HCT116 (cell line): ENCODE measurements around the gene EPPIN. TPM values are rescaled to one million over a fixed set of nuclear protein-coding genes. Genes with fewer than 3 reads are reported as not detected.
A peak's percentile ranks its signal among the peaks of the same experiment; 100 is the strongest.

ENCODE experiments used
- ATAC-seq: fragments of 200-7000 bp; cut with Tn5 transposase; 2 replicates; pipeline ENCODE4 v1.9.1; 2020; ENCODE audit warnings: mild to moderate bottlenecking, moderate library complexity
- BruUV-seq: library from RNA; stranded (reverse); fragments of 400-500 nt; replicated peaks from 2 replicates; lab custom pipeline; 2021; lab: Mats Ljungman, UMichigan
- CTCF ChIA-PET: fragments of 300-600 bp; sonication (Branson Sonifier 250); formaldehyde crosslinking; loops from one replicate; lab custom pipeline; 2021; ENCODE audit warnings: antibody characterized with exemption; lab: Charles Lee
- POLR2A ChIA-PET: fragments of 300-600, 350-600 bp; sonication (Branson Sonifier 250); formaldehyde crosslinking; loops from one replicate; lab custom pipeline; 2021; ENCODE audit warnings: antibody characterized with exemption; lab: Charles Lee
- RAD21 ChIA-PET, 2 experiments: fragments of 300-600 bp; sonication (Branson Sonifier 250); formaldehyde crosslinking; loops; one replicate each; lab custom pipeline; 2023; ENCODE audit warnings: low total read pairs in 2 of 2; ENCODE audit not compliant: uncharacterized antibody in 2 of 2, unreplicated experiment in 2 of 2, low non-redundant PET in 1 of 2; lab: Charles Lee
- DNase-seq: peaks from one replicate; pipeline ENCODE4 v3.0.0-alpha.2; 2010; ENCODE audit warnings: low read depth, low spot score
- H2AFZ ChIP-seq: fragments of 200-600 bp; shearing (Covaris generic), sonication (generic); 2 replicates; pipeline ENCODE4 v1.6.1; 2017; ENCODE audit warnings: low read depth, mixed run types, mixed read lengths, antibody characterized with exemption, low read length; ENCODE audit not compliant: poor library complexity, severe bottlenecking
- H3K27ac ChIP-seq: 2 replicates; pipeline ENCODE4 v1.5.1; 2012; ENCODE audit warnings: low read depth, low read length
- H3K27me3 ChIP-seq: fragments of 200-600 bp; sonication (generic); 2 replicates; pipeline ENCODE4 v1.6.1; 2016; ENCODE audit warnings: mixed run types, low read length, mixed read lengths; ENCODE audit not compliant: insufficient read depth
- H3K36me3 ChIP-seq, 2 experiments: fragments of 200-500 bp in 1 of 2; fragments of 200-600 bp in 1 of 2; sonication (Bioruptor generic) in 1 of 2; sonication (generic) in 1 of 2; 2 replicates each; pipeline versions ENCODE4 v1.5.1 to v1.6.1; 2014 to 2016; ENCODE audit warnings: low read length in 2 of 2, inconsistent platforms in 1 of 2, mixed read lengths in 1 of 2, mixed run types in 1 of 2; ENCODE audit not compliant: insufficient read depth in 2 of 2, control insufficient read depth in 1 of 2
- H3K4me1 ChIP-seq, 2 experiments: fragments of 200-600 bp in 1 of 2; sonication (generic) in 1 of 2; 2 replicates each; pipeline versions ENCODE4 v1.5.1 to v1.6.1; 2012 to 2017; ENCODE audit warnings: low read length in 2 of 2, inconsistent platforms in 1 of 2, mild to moderate bottlenecking in 1 of 2, mixed read lengths in 1 of 2, mixed run types in 1 of 2, moderate library complexity in 1 of 2; ENCODE audit not compliant: insufficient read depth in 2 of 2, control insufficient read depth in 1 of 2
- H3K4me2 ChIP-seq: fragments of 200-600 bp; sonication (generic); 2 replicates; pipeline ENCODE4 v1.6.1; 2017; ENCODE audit warnings: mixed run types, low read length, mixed read lengths
- H3K4me3 ChIP-seq, 2 experiments: fragments of 200-600 bp in 1 of 2; sonication (generic) in 1 of 2; replicated peaks in 1 of 2; 2 replicates each; pipeline ENCODE4 v1.5.1; 2011 to 2016; ENCODE audit warnings: low read length in 2 of 2, control low read depth in 1 of 2, low read depth in 1 of 2, mild to moderate bottlenecking in 1 of 2, mixed read lengths in 1 of 2, mixed run types in 1 of 2
- H3K79me2 ChIP-seq: fragments of 200-600 bp; sonication (generic); 2 replicates; pipeline ENCODE4 v1.6.1; 2017; ENCODE audit warnings: mild to moderate bottlenecking, mixed run types, low read length, moderate library complexity, mixed read lengths; ENCODE audit not compliant: insufficient read depth
- H3K9ac ChIP-seq: fragments of 200-600 bp; sonication (generic); 2 replicates; pipeline ENCODE4 v1.6.1; 2016; ENCODE audit warnings: low read length, mixed read lengths
- H3K9me2 ChIP-seq: fragments of 200-600 bp; sonication (generic), shearing (Covaris generic); 2 replicates; pipeline ENCODE4 v1.6.1; 2017; ENCODE audit warnings: mixed run types, mild to moderate bottlenecking, moderate library complexity; ENCODE audit not compliant: insufficient read depth
- H3K9me3 ChIP-seq, 2 experiments: fragments of 200-500 bp in 1 of 2; fragments of 200-600 bp in 1 of 2; sonication (Bioruptor generic) in 1 of 2; sonication (generic) in 1 of 2; 2 replicates each; pipeline ENCODE4 v1.6.1; 2014 to 2017; ENCODE audit warnings: low read length in 2 of 2, mixed read lengths in 2 of 2, inconsistent platforms in 1 of 2, low read depth in 1 of 2, mild to moderate bottlenecking in 1 of 2, mixed run types in 1 of 2, moderate library complexity in 1 of 2; ENCODE audit not compliant: control insufficient read depth in 1 of 2, insufficient read depth in 1 of 2
- H4K20me1 ChIP-seq: fragments of 200-600 bp; sonication (generic), shearing (Covaris generic); 2 replicates; pipeline ENCODE4 v1.6.1; 2017; ENCODE audit warnings: mixed run types, mild to moderate bottlenecking, moderate library complexity; ENCODE audit not compliant: insufficient read depth
- RAD21 ChIP-seq: IDR thresholded peaks from 2 replicates; pipeline ENCODE4 v1.6.1; 2012; ENCODE audit warnings: low read depth, mild to moderate bottlenecking
- intact Hi-C: fragments of 100-400 bp; cut with micrococcal nuclease; formaldehyde crosslinking; loops from 2 replicates; pipeline ENCODE4 v1.10.0; 2022
- total RNA-seq: library from RNA; stranded (reverse); gene quantifications from one replicate; pipeline ENCODE4 v1.2.1, GENCODE V29; 2021; ENCODE audit not compliant: unreplicated experiment
- TF ChIP-seq, protein P1 (sequence below), 3 experiments: fragments of 200-600 bp in 1 of 3; sonication (generic) in 1 of 3; IDR thresholded peaks in 2 of 3; conservative IDR thresholded peaks in 1 of 3; 2 replicates each; pipeline ENCODE4 v1.5.1; 2012 to 2017; ENCODE audit warnings: low read depth in 2 of 3, low read length in 2 of 3, antibody characterized with exemption in 1 of 3, borderline replicate concordance in 1 of 3, control low read depth in 1 of 3, mild to moderate bottlenecking in 1 of 3, mixed read lengths in 1 of 3, mixed run types in 1 of 3, moderate library complexity in 1 of 3; ENCODE audit not compliant: insufficient read depth in 1 of 3
- TF ChIP-seq, protein P2 (sequence below): IDR thresholded peaks from 2 replicates; pipeline ENCODE4 v1.6.1; 2012; ENCODE audit warnings: low read depth

EPPIN gene
- total RNA-seq, 1 experiment from 2014 or later = not detected

DNA sequence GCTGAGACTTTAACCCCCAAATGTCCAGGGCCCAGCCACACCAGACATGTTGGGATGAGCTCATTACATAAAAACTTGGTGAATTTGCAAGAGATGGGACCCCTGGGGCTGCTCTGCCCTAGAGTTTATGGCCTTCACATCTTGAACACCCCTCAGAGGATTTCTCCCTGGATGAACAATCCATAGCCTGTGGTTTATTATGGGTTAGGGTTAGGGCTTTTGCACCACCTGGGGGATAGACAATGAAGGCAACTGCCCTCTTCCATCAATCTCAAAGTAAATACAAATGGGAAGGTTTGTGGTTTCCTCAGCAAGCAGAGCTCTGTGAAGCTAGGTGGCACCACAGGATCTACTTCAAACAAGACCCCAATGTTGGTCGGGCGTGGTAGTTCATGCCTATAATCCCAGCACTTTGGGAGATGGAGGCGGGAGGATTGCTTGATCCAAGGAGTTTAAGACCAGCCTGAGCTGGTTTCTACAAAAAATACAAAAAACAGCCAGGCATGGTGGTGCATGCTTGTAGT is 49.2 kb downstream of the EPPIN start:
- no peak overlapping the region for H2AFZ ChIP-seq
- no peaks in the 10 kb centered on the region for H4K20me1 ChIP-seq
- POLR2A ChIA-PET = no interaction called here
- no peaks in the 10 kb centered on the region for H3K9me3 ChIP-seq
- no peak overlapping the region for H3K27ac ChIP-seq
- no peaks in the 10 kb centered on the region for H3K9me2 ChIP-seq
- no TSS peak for BruUV-seq
- TF ChIP-seq, protein P1, sequence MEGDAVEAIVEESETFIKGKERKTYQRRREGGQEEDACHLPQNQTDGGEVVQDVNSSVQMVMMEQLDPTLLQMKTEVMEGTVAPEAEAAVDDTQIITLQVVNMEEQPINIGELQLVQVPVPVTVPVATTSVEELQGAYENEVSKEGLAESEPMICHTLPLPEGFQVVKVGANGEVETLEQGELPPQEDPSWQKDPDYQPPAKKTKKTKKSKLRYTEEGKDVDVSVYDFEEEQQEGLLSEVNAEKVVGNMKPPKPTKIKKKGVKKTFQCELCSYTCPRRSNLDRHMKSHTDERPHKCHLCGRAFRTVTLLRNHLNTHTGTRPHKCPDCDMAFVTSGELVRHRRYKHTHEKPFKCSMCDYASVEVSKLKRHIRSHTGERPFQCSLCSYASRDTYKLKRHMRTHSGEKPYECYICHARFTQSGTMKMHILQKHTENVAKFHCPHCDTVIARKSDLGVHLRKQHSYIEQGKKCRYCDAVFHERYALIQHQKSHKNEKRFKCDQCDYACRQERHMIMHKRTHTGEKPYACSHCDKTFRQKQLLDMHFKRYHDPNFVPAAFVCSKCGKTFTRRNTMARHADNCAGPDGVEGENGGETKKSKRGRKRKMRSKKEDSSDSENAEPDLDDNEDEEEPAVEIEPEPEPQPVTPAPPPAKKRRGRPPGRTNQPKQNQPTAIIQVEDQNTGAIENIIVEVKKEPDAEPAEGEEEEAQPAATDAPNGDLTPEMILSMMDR (IDR thresholded peaks at IDR 0.05 in 2 of 3, conservative IDR thresholded peaks at IDR 0.05 in 1 of 3; ENCODE audit: borderline replicate concordance in 1 of 3, insufficient read depth in 1 of 3, low read depth in 2 of 3, low read length in 2 of 3) = 0 out of 6 replicates have a peak, but pooled peaks of 1 of the 3 experiments have one; percentile 11
- TF ChIP-seq, protein P2, sequence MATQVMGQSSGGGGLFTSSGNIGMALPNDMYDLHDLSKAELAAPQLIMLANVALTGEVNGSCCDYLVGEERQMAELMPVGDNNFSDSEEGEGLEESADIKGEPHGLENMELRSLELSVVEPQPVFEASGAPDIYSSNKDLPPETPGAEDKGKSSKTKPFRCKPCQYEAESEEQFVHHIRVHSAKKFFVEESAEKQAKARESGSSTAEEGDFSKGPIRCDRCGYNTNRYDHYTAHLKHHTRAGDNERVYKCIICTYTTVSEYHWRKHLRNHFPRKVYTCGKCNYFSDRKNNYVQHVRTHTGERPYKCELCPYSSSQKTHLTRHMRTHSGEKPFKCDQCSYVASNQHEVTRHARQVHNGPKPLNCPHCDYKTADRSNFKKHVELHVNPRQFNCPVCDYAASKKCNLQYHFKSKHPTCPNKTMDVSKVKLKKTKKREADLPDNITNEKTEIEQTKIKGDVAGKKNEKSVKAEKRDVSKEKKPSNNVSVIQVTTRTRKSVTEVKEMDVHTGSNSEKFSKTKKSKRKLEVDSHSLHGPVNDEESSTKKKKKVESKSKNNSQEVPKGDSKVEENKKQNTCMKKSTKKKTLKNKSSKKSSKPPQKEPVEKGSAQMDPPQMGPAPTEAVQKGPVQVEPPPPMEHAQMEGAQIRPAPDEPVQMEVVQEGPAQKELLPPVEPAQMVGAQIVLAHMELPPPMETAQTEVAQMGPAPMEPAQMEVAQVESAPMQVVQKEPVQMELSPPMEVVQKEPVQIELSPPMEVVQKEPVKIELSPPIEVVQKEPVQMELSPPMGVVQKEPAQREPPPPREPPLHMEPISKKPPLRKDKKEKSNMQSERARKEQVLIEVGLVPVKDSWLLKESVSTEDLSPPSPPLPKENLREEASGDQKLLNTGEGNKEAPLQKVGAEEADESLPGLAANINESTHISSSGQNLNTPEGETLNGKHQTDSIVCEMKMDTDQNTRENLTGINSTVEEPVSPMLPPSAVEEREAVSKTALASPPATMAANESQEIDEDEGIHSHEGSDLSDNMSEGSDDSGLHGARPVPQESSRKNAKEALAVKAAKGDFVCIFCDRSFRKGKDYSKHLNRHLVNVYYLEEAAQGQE = no peak
- TF ChIP-seq RAD21 = peak; percentile 26; the same call in 1 of the 2 replicates
- no peak overlapping the region for H3K4me2 ChIP-seq
- CTCF ChIA-PET = interaction anchor here (1.3 kb wide), 1 partner anchor 273 kb away, joined by 4 read pairs; no protein-coding TSS in a partner anchor
- H3K36me3 ChIP-seq = no peaks in the 10 kb centered on the region
- H3K27me3 ChIP-seq = peaks cover 19% of the 10 kb centered on the region; the same call in 1 of the 2 replicates
- no peak overlapping the region for H3K4me3 ChIP-seq
- no peak for DNase-seq
- no peaks in the 10 kb centered on the region for H3K4me1 ChIP-seq
- RAD21 ChIA-PET = no interaction called here
- no peak overlapping the region for H3K9ac ChIP-seq
- intact Hi-C loops = no loop called here
- no peak for ATAC-seq
- H3K79me2 ChIP-seq = no peaks in the 10 kb centered on the region
